ENCODE measurements around the gene ARL4C. TPM values are rescaled to one million over a fixed set of nuclear protein-coding genes. Genes with fewer than 3 reads are reported as not detected.

Gene ARL4C
- total RNA-seq, 1 donor from 2014 or later, result 10.7 TPM

GRCh38 chr2:234483568-234484251 is 13.2 kb downstream of the ARL4C start:
- ATAC-seq (peak; percentile 20), DNase-seq (ENCODE audit: low spot score) (no peak)

GRCh38 chr2:234481301-234481700 is 15.6 kb downstream of the ARL4C start:
- no peak for DNase-seq (ENCODE audit: low spot score)
- intact Hi-C loops (cut with DNase I), result no loop called here
- no peak for ATAC-seq

More at GRCh38 chr2:234483568-234484251, 13.2 kb downstream of the ARL4C start:
- intact Hi-C loops (cut with DNase I), result no loop called here

- intact Hi-C loops (cut with DNase I), result no loop called here
- ATAC-seq (no peak), DNase-seq (ENCODE audit: low spot score) (no peak)
Observed at GRCh38 chr2:234480337-234480736, 16.5 kb downstream of the ARL4C start.

- ATAC-seq (no peak), DNase-seq (ENCODE audit: low spot score) (no peak)
Observed at GRCh38 chr2:234479465-234479864, 17.4 kb downstream of the ARL4C start.

GRCh38 chr2:234478121-234478858 is 18.6 kb downstream of the ARL4C start:
- intact Hi-C loops (cut with DNase I), result no loop called here
- ATAC-seq (no peak), DNase-seq (ENCODE audit: low spot score) (no peak)

More at GRCh38 chr2:234479465-234479864, 17.4 kb downstream of the ARL4C start:
- intact Hi-C loops (cut with DNase I), result no loop called here

- intact Hi-C loops (cut with DNase I), result no loop called here
- DNase-seq (ENCODE audit: low spot score) (no peak), ATAC-seq (no peak)
Observed at GRCh38 chr2:234476766-234477165, 20.1 kb downstream of the ARL4C start.

- intact Hi-C loops (cut with DNase I), result no loop called here
- DNase-seq (ENCODE audit: low spot score) (peak; percentile 23), ATAC-seq (no peak)
Observed at GRCh38 chr2:234474654-234475053, 22.2 kb downstream of the ARL4C start.

GRCh38 chr2:234472155-234472554 is 24.7 kb downstream of the ARL4C start:
- intact Hi-C loops (cut with DNase I), result no loop called here
- no peak for ATAC-seq
- DNase-seq (ENCODE audit: low spot score), result no peak

- no peak for ATAC-seq
- DNase-seq (ENCODE audit: low spot score), result no peak
- intact Hi-C loops (cut with DNase I), result no loop called here
Observed at GRCh38 chr2:234469972-234470371, 26.9 kb downstream of the ARL4C start.

- intact Hi-C loops (cut with DNase I), result no loop called here
- no peak for DNase-seq (ENCODE audit: low spot score)
- ATAC-seq, result no peak
Observed at GRCh38 chr2:234469251-234469845, 27.5 kb downstream of the ARL4C start.

GRCh38 chr2:234468503-234468902 is 28.4 kb downstream of the ARL4C start:
- ATAC-seq, result no peak
- intact Hi-C loops (cut with DNase I), result no loop called here
- DNase-seq (ENCODE audit: low spot score), result no peak

- no peak for DNase-seq (ENCODE audit: low spot score)
- ATAC-seq, result no peak
- intact Hi-C loops (cut with DNase I), result no loop called here
Observed at GRCh38 chr2:234467289-234467688, 29.6 kb downstream of the ARL4C start.

GRCh38 chr2:234464291-234464645 is 32.6 kb downstream of the ARL4C start:
- ATAC-seq (no peak), DNase-seq (ENCODE audit: low spot score) (no peak)
- intact Hi-C loops (cut with DNase I), result no loop called here

GRCh38 chr2:234463626-234464290 is 33.1 kb downstream of the ARL4C start:
- no peak for ATAC-seq

GRCh38 chr2:234462218-234462992 is 34.5 kb downstream of the ARL4C start:
- intact Hi-C loops (cut with DNase I), result no loop called here
- ATAC-seq, result peak; percentile 32
- no peak for DNase-seq (ENCODE audit: low spot score)

More at GRCh38 chr2:234463626-234464290, 33.1 kb downstream of the ARL4C start:
- intact Hi-C loops (cut with DNase I), result no loop called here
- no peak for DNase-seq (ENCODE audit: low spot score)

- ATAC-seq (no peak), DNase-seq (ENCODE audit: low spot score) (no peak)
- intact Hi-C loops (cut with DNase I), result no loop called here
Observed at GRCh38 chr2:234459401-234460009, 37.4 kb downstream of the ARL4C start.

- ATAC-seq (no peak), DNase-seq (ENCODE audit: low spot score) (no peak)
- intact Hi-C loops (cut with DNase I), result no loop called here
Observed at GRCh38 chr2:234458466-234458865, 38.4 kb downstream of the ARL4C start.

GRCh38 chr2:234457421-234457820 is 39.5 kb downstream of the ARL4C start:
- intact Hi-C loops (cut with DNase I), result no loop called here
- ATAC-seq, result no peak

More at GRCh38 chr2:234457421-234457820, 39.5 kb downstream of the ARL4C start:
- DNase-seq (ENCODE audit: low spot score), result no peak
